ENCODE data around the gene OR7A5. TPM values are rescaled to one million over a fixed set of nuclear protein-coding genes. Genes with fewer than 3 reads are reported as not detected.
A peak's percentile ranks its signal among the peaks of the same experiment; 100 is the strongest.
"Not testable (repeated sequence)": the region's sequence is repeated elsewhere in the genome, so short reads cannot be mapped to it uniquely, and the experiment has no call there.

The OR7A5 gene
- polyA plus RNA-seq, 2 of the 4 experiments (the other 2 are of a cell fraction): not detected

DNA sequence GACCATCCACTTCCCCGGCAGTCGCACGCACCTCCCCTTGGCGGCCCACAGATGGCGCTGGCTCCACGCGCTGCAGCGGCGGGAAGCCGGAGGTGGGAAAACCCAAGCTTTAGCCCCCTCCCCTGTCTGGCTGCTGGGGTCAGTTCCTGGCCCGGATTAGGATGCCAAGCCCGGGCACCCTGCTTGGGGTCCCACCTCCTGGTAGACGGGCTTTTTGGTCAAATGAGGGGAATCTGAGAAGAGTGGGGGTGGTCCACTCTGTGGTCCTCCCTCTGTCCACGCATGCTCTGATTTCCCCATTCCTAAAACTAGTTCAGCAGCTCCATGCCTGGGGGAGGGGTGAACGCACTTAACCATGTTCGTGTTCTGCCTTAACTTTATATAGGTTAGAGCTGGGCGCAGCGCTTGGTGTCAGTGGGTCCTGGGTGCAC, 48.5 kb downstream of the OR7A5 start:
- Histone ChIP-seq H3K4me1 (no peaks in the 10 kb centered on the region), H3K9me3 (no peaks in the 10 kb centered on the region), H3K4me2 (peak overlapping the region; percentile 65), H3K4me3 (no peak overlapping the region), H3K27ac (peak overlapping the region in 1 of 2 experiments; percentile 64; a peak in 2 of 6 replicates)
- WGBS (ENCODE audit: missing lambda C conversion rate): 23% methylated on average over 15 of the region's 18 CpGs
- ChIA-PET CTCF (interaction anchor here (0.6 to 2.5 kb wide), 29 partner anchors 9 to 731 kb away, joined by 3 to 16 read pairs (median 4); no protein-coding TSS in a partner anchor), POLR2A (interaction anchor here (0.6 kb wide), 1 partner anchor 305 kb away, joined by 4 read pairs; no protein-coding TSS in a partner anchor)
- FAIRE-seq (no peak), DNase-seq (ENCODE audit: low read depth in 1 of 2, low spot score in 1 of 2) (peak in 1 of 2 experiments; percentile 25), ATAC-seq (peak; percentile 47 to 74; a peak in 4 of 6 replicates)
- TF ChIP-seq RAD21 (conservative IDR thresholded peaks at IDR 0.05 in 1 of 2, IDR thresholded peaks at IDR 0.05 in 1 of 2) (peak; percentile 63 to 72), NFE2L2 (conservative IDR thresholded peaks at IDR 0.05; ENCODE audit: low read length) (no peak), CEBPB (IDR thresholded peaks at IDR 0.05) (no peak), EHF (CRISPR knock-in tag; IDR thresholded peaks at IDR 0.05) (no peak), SMC3 (IDR thresholded peaks at IDR 0.05) (peak; percentile 40; the same call in 1 of the 3 replicates), CTCF (IDR thresholded peaks at IDR 0.05) (peak; percentile 55), KDM1A (IDR thresholded peaks at IDR 0.05; ENCODE audit: low read depth) (no peak)

- H3K27ac ChIP-seq; H3K4me1 ChIP-seq; DNase-seq (ENCODE audit: low read depth in 1 of 2, low spot score in 1 of 2); FAIRE-seq; H3K4me3 ChIP-seq; H3K9me3 ChIP-seq; H3K4me2 ChIP-seq; POLR2A ChIA-PET: not testable (repeated sequence)
- CTCF ChIA-PET: interaction anchor here (0.6 to 2.5 kb wide), 10 partner anchors 8 to 118 kb away, joined by 3 to 14 read pairs (median 4); no protein-coding TSS in a partner anchor
- peak in 1 of 2 experiments; percentile 30; a peak in 1 of 6 replicates for ATAC-seq
- 39% methylated on average over 7 of the region's 11 CpGs for WGBS (ENCODE audit: missing lambda C conversion rate)
Observed at GRCh38 chr19:14785102-14785793, 49.7 kb downstream of the OR7A5 start.

GRCh38 chr19:14784730-14785101, 50.3 kb downstream of the OR7A5 start:
- H3K27ac ChIP-seq; DNase-seq (ENCODE audit: low read depth in 1 of 2, low spot score in 1 of 2); FAIRE-seq; H3K4me3 ChIP-seq; POLR2A ChIA-PET; H3K9me3 ChIP-seq; H3K4me2 ChIP-seq; H3K4me1 ChIP-seq: not testable (repeated sequence)
- 0 out of 6 replicates have a peak, but pooled peaks of 1 of the 2 experiments have one; percentile 43 for ATAC-seq
- WGBS (ENCODE audit: missing lambda C conversion rate): 55% methylated on average over 9 of the region's 10 CpGs
- CTCF ChIA-PET: interaction anchor here (0.6 to 2.5 kb wide), 3 partner anchors 29 to 107 kb away, joined by 3 to 12 read pairs (median 3); no protein-coding TSS in a partner anchor

DNA sequence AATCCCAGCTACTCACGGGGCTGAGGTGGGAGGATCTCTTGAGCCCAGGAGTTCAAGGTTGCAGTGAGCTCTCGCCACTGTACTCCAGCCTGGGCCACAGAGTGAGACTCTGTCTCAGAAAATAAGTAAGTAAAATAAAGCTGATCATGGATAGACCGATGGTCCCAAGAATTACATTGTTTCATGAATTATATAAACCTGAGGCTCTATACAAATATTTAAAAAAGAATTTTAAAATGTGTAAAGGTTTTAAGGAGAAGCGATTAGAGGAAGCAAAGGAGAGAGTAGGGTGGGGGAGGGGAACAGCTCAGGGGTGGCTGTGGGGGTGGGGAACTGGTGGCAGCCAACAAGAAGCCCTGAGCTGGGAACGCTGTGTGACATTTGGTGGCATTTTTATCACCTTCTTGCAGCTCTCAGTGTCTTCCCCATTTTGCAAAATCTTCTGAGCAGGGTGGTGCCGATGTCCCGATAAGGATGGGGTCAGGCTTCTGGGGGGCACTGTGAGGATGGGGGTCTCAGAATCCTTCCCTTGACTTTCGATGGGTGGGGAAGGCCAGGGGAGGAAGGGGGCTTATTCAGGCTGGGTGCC, 51.5 kb downstream of the OR7A5 start:
- ATAC-seq; H3K4me1 ChIP-seq; CTCF ChIA-PET; H3K27ac ChIP-seq; H3K4me2 ChIP-seq; H3K9me3 ChIP-seq; DNase-seq (ENCODE audit: low read depth in 1 of 2, low spot score in 1 of 2); H3K4me3 ChIP-seq; POLR2A ChIA-PET; FAIRE-seq: not testable (repeated sequence)
- WGBS (ENCODE audit: missing lambda C conversion rate): 49% methylated on average over 5 of the region's 8 CpGs

DNA sequence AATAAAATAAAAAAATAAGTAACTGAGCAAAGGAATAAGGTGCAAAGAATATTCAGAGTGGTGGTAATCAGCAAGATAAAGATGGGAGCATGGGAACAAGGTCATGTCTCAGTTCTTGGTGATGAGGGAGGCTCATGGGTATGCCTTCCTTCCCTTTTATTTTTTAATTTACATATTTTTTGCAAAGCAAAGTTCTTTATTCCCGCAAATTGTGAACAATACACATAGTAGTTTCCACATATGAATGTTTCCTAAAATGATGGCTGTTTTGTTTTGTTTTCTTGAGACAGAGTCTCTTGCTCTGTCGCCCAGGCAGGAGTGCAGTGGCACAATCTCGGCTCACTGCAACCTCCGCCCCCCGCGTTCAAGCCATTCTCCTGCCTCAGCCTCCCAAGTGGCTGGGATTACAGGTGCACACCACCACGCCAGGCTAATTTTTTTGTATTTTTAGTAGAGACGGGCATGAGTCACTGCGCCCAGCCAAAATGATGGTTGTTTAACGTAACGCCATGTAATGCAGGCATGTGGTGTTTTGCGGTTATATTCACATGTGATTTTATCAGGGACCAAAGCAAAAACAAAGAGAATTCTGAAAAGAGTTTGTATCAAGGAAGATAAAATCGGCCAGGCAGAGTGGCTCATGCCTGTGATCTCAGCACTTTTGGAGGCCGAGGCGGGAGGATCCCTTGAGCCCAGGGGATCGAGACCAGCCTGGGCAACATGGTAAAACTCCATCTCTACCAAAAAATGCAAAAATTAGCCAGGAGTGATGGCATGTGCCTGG, 52.2 kb downstream of the OR7A5 start:
- no peak for DNase-seq (ENCODE audit: low read depth in 1 of 2, low spot score in 1 of 2)
- no peak for FAIRE-seq
- Histone ChIP-seq H3K9me3 (no peaks in the 10 kb centered on the region), H3K4me3 (no peak overlapping the region), H3K4me1 (no peaks in the 10 kb centered on the region), H3K4me2 (no peak overlapping the region), H3K27ac (no peak overlapping the region)
- ChIA-PET POLR2A (no interaction called here), CTCF (interaction anchor here (1.5 kb wide), 1 partner anchor 13 kb away, joined by 3 read pairs; no protein-coding TSS in a partner anchor)
- no peak for ATAC-seq
- WGBS (ENCODE audit: missing lambda C conversion rate): 76% methylated on average over 16 of the region's 16 CpGs
- TF ChIP-seq TP53 (CRISPR knock-in tag; IDR thresholded peaks at IDR 0.05): no peak
- no peak for TF ChIP-seq BCL3 (IDR thresholded peaks at IDR 0.05)
- TF ChIP-seq TFCP2L1 (CRISPR knock-in tag; IDR thresholded peaks at IDR 0.05): no peak
- TF ChIP-seq EHMT2 (IDR thresholded peaks at IDR 0.05; ENCODE audit: low read depth): no peak
- no peak for TF ChIP-seq CHD2 (IDR thresholded peaks at IDR 0.05; ENCODE audit: low read length, partially characterized antibody)
- TF ChIP-seq, protein P1, sequence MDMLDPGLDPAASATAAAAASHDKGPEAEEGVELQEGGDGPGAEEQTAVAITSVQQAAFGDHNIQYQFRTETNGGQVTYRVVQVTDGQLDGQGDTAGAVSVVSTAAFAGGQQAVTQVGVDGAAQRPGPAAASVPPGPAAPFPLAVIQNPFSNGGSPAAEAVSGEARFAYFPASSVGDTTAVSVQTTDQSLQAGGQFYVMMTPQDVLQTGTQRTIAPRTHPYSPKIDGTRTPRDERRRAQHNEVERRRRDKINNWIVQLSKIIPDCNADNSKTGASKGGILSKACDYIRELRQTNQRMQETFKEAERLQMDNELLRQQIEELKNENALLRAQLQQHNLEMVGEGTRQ (IDR thresholded peaks at IDR 0.05): no peak
- TF ChIP-seq ATOH8 (CRISPR knock-in tag; IDR thresholded peaks at IDR 0.05; ENCODE audit: low read depth): no peak
- no peak for TF ChIP-seq ESRRA (IDR thresholded peaks at IDR 0.05; ENCODE audit: borderline replicate concordance, low read length)
- no peak for TF ChIP-seq FOSB (CRISPR knock-in tag; IDR thresholded peaks at IDR 0.05)
- TF ChIP-seq RNF2 (IDR thresholded peaks at IDR 0.05; ENCODE audit: borderline replicate concordance, low read depth): no peak

All from A549 (cell line).